LNCaP clone FGC (cell line): ENCODE data around the gene ACVR1C.

ENCODE experiments used
- DNase-seq: peaks from one replicate; pipeline ENCODE4 v3.0.0-alpha.2; 2011; ENCODE audit warnings: low read depth
- H3K4me3 ChIP-seq: 2 replicates; pipeline ENCODE4 v1.5.1; 2011; ENCODE audit warnings: mild to moderate bottlenecking, low read depth, low read length, control low read depth
- TF ChIP-seq, protein P1 (sequence below): IDR thresholded peaks from 2 replicates; pipeline ENCODE4 v1.5.1; 2012; ENCODE audit warnings: mild to moderate bottlenecking; ENCODE audit not compliant: control insufficient read depth, insufficient read depth; ENCODE audit errors: extremely low read depth

ACVR1C gene

DNA sequence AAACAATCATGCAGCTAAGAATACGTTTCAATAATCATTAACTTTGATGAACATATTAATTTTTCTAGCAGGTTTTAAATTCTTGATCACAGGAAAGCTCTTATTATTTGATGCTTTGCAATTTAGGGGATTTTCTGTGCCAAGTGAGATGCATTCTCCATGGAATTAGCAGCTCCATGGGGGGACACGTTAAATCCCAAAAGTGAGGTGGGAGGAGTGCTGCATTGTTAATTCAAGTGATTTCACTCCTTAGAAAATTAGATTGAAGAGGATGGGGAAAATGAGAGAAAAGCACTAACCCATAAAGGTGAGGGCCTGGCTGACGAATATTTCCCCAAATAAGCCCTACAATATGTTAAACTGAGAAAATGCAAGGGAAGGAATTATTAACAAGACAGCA is 69.2 kb downstream of the ACVR1C start:
- TF ChIP-seq, protein P1, sequence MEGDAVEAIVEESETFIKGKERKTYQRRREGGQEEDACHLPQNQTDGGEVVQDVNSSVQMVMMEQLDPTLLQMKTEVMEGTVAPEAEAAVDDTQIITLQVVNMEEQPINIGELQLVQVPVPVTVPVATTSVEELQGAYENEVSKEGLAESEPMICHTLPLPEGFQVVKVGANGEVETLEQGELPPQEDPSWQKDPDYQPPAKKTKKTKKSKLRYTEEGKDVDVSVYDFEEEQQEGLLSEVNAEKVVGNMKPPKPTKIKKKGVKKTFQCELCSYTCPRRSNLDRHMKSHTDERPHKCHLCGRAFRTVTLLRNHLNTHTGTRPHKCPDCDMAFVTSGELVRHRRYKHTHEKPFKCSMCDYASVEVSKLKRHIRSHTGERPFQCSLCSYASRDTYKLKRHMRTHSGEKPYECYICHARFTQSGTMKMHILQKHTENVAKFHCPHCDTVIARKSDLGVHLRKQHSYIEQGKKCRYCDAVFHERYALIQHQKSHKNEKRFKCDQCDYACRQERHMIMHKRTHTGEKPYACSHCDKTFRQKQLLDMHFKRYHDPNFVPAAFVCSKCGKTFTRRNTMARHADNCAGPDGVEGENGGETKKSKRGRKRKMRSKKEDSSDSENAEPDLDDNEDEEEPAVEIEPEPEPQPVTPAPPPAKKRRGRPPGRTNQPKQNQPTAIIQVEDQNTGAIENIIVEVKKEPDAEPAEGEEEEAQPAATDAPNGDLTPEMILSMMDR: no peak
- DNase-seq: no peak
- H3K4me3 ChIP-seq: no peak overlapping the region

DNA sequence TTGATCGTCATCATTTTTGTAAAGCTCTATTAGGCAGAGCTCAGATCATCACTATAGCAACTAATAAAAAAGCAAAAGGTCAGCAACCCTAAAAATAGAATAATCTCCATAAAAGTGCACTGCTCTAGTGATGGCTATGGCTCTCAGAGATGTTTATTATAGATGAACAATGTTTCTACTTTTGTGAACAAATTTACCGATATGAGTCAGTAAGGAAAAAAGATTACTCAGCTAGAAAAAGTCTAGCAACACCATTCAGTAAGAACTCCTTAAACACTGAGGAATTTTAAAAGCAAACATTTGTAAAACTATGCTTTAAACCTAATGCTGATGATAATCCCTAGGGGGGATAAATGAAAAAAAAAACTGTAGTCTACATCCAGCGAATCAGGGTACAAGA is 69.6 kb downstream of the ACVR1C start:
- TF ChIP-seq, protein P1: no peak
- H3K4me3 ChIP-seq: no peak overlapping the region
- no peak for DNase-seq

GRCh38 chr2:157557770-157558169 is 70.9 kb downstream of the ACVR1C start:
- TF ChIP-seq, protein P1: no peak
- no peak overlapping the region for H3K4me3 ChIP-seq
- DNase-seq: no peak

DNA sequence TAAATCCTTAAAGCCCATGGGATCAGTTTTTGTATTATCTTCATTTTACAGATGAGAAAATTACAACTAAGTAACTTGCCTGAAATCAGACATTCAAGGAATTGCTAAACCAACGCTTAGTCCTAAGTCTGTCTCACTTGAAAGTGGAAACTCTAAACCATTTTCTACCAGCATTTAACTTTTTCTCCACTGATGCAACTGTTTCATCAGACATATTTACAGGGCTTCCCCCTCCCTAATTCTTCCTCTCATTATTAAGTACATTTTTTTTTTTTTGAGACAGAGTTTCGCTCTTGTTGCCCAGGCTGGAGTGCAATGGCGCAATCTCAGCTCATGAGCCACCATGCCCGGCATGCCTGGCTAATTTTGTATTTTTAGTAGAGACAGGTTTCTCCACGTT is 88.6 kb downstream of the ACVR1C start:
- DNase-seq: no peak
- TF ChIP-seq, protein P1: no peak
- H3K4me3 ChIP-seq: no peak overlapping the region

GRCh38 chr2:157538064-157538463 is 90.6 kb downstream of the ACVR1C start:
- TF ChIP-seq, protein P1: no peak
- no peak for DNase-seq
- no peak overlapping the region for H3K4me3 ChIP-seq

DNA sequence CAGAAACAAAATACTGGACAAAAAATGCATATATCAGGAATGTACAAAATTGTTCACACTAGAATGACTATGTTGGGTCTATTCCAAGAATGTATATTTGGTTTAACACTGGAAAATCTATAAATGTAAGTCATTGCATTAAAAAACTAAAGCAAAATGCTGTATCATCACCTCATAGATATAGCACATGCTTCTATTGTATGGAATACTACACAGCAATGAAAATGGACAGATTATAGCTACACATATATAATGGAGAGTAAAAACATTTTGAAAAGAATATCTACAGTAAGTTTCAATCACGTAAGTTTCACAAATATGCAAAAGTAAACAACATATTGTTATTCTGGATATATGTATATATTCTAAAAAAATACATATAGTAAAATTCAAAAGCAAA is 91.8 kb downstream of the ACVR1C start:
- no peak for DNase-seq
- no peak overlapping the region for H3K4me3 ChIP-seq
- TF ChIP-seq, protein P1: no peak

DNA sequence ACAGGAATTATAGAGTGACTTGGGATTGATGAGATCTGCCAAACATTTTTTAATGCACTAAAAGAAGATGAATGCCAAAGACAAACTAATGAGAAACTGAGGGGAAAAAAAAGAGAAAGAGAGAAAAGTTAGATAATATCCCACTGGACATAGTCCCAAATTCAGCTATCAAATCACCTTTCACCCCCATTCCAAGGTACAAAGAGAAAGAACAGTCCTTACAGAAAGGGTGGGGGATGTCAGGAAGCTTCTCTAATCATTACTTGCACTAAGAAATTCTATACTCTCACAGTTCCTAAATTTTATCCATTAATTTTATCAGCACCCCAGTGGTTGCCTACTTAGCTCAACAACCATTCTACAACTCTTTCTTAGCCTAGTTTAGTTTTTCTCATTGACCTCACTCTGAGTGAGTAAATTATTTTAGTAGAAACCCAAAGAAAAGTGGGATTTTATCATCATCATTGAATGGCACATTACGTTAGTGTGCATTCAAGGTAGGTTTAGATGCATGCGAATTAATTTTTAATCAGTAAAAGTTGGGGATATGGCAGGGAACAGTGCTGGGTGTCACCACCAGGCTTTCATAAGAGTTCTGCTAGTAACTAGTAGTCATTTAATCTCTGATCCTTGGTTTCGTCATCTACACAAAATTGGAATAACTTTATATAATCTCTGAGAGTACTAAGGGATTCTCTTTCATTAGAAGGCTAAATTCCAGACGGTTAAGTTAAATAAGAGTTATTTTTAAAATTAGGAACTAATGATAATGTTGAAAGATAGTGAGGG is 99.5 kb downstream of the ACVR1C start:
- TF ChIP-seq, protein P1: no peak

More for the DNA sequence above, 99.5 kb downstream of the ACVR1C start:
- no peak for DNase-seq
- no peak overlapping the region for H3K4me3 ChIP-seq
